Endothelial cell (in vitro differentiated cells): ENCODE results near the gene CD99L2. TPM values are rescaled to one million over a fixed set of nuclear protein-coding genes. Genes with fewer than 3 reads are reported as not detected.

ENCODE experiments used
- DNase-seq: peaks from one replicate; pipeline ENCODE4 v3.0.0; 2021; ENCODE audit warnings: low spot score
- H3K27ac Mint-ChIP-seq: one replicate; pipeline ENCODE4 v1.8.0; 2021; ENCODE audit warnings: mixed read lengths, inconsistent platforms; ENCODE audit not compliant: unreplicated experiment
- H3K27me3 Mint-ChIP-seq: one replicate; pipeline ENCODE4 v1.8.0; 2021; ENCODE audit warnings: mild to moderate bottlenecking, moderate library complexity, mixed read lengths, inconsistent platforms; ENCODE audit not compliant: unreplicated experiment
- H3K36me3 Mint-ChIP-seq: one replicate; pipeline ENCODE4 v1.8.0; 2021; ENCODE audit warnings: mild to moderate bottlenecking, low read depth, mixed read lengths, inconsistent platforms; ENCODE audit not compliant: unreplicated experiment
- H3K4me1 Mint-ChIP-seq: one replicate; pipeline ENCODE4 v1.8.0; 2021; ENCODE audit warnings: mild to moderate bottlenecking, mixed read lengths, inconsistent platforms; ENCODE audit not compliant: unreplicated experiment
- H3K4me3 Mint-ChIP-seq: one replicate; pipeline ENCODE4 v1.8.0; 2021; ENCODE audit warnings: mild to moderate bottlenecking, mixed read lengths, inconsistent platforms; ENCODE audit not compliant: unreplicated experiment
- H3K9me3 Mint-ChIP-seq: one replicate; pipeline ENCODE4 v1.8.0; 2021; ENCODE audit warnings: mixed read lengths, inconsistent platforms; ENCODE audit not compliant: unreplicated experiment
- CTCF ChIP-seq: fragments of 200-600 bp; sonication (generic); IDR thresholded peaks from one replicate; pipeline ENCODE4 v1.5.0; 2021; ENCODE audit warnings: antibody characterized with exemption; ENCODE audit not compliant: unreplicated experiment
- total RNA-seq: library from RNA; stranded (reverse); fragmentation: NEBNext Ultra II Directional; extraction: Animal tissue kit (Norgen Biotek cat#: 25700); gene quantifications from one replicate; pipeline ENCODE4 v1.2.1, GENCODE V29; 2021; ENCODE audit not compliant: unreplicated experiment

CD99L2 gene
- total RNA-seq, 1 donor from 2014 or later = 30.1 TPM

- Mint-ChIP-seq H3K27me3 (peaks cover 2% of the 10 kb centered on the region), H3K4me1 (no peaks in the 10 kb centered on the region)
Measured at GRCh38 chrX:150781677-150782076, 116.8 kb downstream of the CD99L2 start.

GRCh38 chrX:150779385-150779784 lies 119.1 kb downstream of the CD99L2 start:
- DNase-seq = no peak
- peaks cover 2% of the 10 kb centered on the region for H3K27me3 Mint-ChIP-seq
- H3K4me1 Mint-ChIP-seq = no peaks in the 10 kb centered on the region
- no peak overlapping the region for H3K27ac Mint-ChIP-seq
- H3K4me3 Mint-ChIP-seq = no peak overlapping the region
- TF ChIP-seq CTCF = no peak
- no peaks in the 10 kb centered on the region for H3K36me3 Mint-ChIP-seq
- H3K9me3 Mint-ChIP-seq = no peaks in the 10 kb centered on the region

More at GRCh38 chrX:150781677-150782076, 116.8 kb downstream of the CD99L2 start:
- H3K9me3 Mint-ChIP-seq = no peaks in the 10 kb centered on the region
- H3K36me3 Mint-ChIP-seq = no peaks in the 10 kb centered on the region
- no peak overlapping the region for H3K27ac Mint-ChIP-seq
- DNase-seq = no peak
- no peak overlapping the region for H3K4me3 Mint-ChIP-seq
- TF ChIP-seq CTCF = no peak

GRCh38 chrX:150777328-150777992 lies 121.0 kb downstream of the CD99L2 start:
- DNase-seq = no peak
- Mint-ChIP-seq H3K4me3 (no peak overlapping the region), H3K9me3 (no peaks in the 10 kb centered on the region), H3K27me3 (peaks cover 2% of the 10 kb centered on the region), H3K36me3 (no peaks in the 10 kb centered on the region), H3K27ac (no peak overlapping the region), H3K4me1 (no peaks in the 10 kb centered on the region)
- no peak for TF ChIP-seq CTCF

GRCh38 chrX:150775569-150776350 lies 122.7 kb downstream of the CD99L2 start:
- Mint-ChIP-seq H3K9me3 (no peaks in the 10 kb centered on the region), H3K36me3 (no peaks in the 10 kb centered on the region), H3K27me3 (peaks cover 2% of the 10 kb centered on the region), H3K4me1 (no peaks in the 10 kb centered on the region), H3K4me3 (no peak overlapping the region), H3K27ac (no peak overlapping the region)
- no peak for DNase-seq
- TF ChIP-seq CTCF = no peak
